ENCODE results near the gene TCF15.

TCF15 gene

DNA sequence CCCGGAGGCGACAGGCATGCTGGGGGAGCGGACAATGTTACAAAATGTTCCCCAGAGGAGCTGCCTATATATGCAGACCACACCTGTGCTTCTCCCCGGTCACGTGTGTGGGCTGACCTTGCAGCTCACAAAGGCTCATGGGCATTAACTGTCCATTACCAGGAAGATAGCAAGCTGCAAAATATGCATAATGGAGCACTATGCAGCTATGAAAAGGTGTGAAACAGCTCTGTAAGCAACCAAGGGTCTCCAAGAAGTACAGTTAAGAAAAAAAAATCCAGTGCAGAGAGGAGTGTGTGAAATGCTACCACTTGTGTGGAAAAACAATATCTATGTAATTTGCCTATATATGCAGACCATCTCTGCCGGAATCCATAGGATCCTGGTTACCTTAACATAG lies 9.4 kb downstream of the TCF15 start:
- TF ChIP-seq, protein P1, sequence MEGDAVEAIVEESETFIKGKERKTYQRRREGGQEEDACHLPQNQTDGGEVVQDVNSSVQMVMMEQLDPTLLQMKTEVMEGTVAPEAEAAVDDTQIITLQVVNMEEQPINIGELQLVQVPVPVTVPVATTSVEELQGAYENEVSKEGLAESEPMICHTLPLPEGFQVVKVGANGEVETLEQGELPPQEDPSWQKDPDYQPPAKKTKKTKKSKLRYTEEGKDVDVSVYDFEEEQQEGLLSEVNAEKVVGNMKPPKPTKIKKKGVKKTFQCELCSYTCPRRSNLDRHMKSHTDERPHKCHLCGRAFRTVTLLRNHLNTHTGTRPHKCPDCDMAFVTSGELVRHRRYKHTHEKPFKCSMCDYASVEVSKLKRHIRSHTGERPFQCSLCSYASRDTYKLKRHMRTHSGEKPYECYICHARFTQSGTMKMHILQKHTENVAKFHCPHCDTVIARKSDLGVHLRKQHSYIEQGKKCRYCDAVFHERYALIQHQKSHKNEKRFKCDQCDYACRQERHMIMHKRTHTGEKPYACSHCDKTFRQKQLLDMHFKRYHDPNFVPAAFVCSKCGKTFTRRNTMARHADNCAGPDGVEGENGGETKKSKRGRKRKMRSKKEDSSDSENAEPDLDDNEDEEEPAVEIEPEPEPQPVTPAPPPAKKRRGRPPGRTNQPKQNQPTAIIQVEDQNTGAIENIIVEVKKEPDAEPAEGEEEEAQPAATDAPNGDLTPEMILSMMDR (IDR thresholded peaks at IDR 0.05; ENCODE audit: insufficient read depth, low read depth, low read length, missing control alignments), result no peak
- no peak overlapping the region for H3K4me3 ChIP-seq (ENCODE audit: low read length)
- DNase-seq (ENCODE audit: low read depth), result no peak

DNA sequence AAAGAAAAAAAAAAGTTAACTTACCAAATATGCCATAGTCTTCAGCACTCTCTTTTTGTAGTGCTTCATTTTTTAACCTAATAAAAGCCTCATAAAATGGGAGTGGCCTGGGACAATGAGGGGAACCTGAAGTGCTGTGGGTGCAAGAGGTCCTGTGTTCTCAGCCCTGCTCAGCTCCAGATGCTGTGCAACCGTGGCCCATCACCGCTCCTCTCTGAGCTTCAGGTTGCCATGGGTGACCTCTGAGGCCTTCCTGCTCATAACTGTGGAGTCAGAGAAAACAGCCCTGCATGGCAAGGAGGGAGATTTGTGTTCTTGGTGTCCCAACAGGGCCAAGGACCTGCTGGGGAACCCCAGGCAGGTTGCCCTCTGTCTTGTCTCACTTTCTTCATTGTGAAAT lies 10.0 kb downstream of the TCF15 start:
- TF ChIP-seq, protein P1 (IDR thresholded peaks at IDR 0.05; ENCODE audit: insufficient read depth, low read depth, low read length, missing control alignments), result no peak

DNA sequence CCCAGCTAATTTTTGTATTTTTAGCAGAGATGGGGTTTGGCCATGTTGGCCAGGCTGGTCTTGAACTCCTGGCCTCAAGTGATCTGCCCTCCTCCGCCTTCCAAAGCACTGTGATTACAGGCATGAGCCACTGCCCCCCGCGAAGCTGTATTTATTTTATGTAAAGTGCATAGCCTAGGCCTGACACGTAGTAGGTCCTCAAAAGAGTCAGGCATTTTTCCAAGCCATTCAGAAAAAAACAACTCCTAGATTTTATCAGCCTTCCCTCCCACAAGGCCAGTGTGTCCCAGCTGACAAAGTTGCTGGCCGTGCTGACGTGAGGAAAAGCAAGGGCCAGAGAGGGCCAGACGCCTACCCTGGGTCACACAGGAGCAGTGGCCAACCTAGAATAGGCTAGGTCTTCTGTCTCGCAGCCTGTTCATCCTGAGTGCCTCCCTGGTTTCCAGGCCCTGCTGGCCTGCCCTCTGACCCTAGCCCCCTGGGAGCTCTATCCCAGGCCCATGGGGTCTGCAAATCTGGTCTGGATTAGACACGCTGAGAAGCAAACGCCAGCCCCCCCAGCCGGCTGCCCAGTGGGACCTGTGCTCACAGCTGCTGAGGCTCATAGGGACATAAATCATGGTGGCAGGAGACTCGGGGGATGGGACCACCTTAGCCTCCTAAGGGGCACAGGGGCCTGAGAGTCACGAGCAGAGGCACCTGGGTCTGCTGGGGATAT lies 11.8 kb downstream of the TCF15 start:
- H3K4me3 ChIP-seq (ENCODE audit: low read length), result no peak overlapping the region
- no peak for DNase-seq (ENCODE audit: low read depth)
- TF ChIP-seq, protein P1 (IDR thresholded peaks at IDR 0.05; ENCODE audit: insufficient read depth, low read depth, low read length, missing control alignments), result no peak

More for the DNA sequence above, 10.0 kb downstream of the TCF15 start:
- no peak for DNase-seq (ENCODE audit: low read depth)
- H3K4me3 ChIP-seq (ENCODE audit: low read length), result no peak overlapping the region

DNA sequence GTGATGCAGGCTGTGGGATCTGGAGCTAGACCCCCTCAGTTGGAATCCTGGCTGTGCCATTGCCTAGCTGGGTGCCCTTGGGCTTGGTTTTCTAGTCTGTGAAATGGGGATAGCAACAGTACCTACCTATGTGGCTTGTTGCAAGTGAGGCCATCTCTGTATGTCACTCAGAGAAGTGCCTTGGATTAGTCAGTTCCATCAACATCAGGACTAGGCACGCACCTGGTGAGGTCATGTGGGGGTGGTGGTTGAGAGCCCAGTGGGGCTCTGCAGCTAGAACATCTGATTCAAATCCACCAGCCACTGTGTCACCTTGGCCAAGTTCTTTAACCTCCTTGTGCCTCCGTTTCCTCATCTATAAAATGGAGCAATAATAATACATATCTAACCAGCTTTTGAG lies 12.5 kb downstream of the TCF15 start:
- TF ChIP-seq, protein P1 (IDR thresholded peaks at IDR 0.05; ENCODE audit: insufficient read depth, low read depth, low read length, missing control alignments), result no peak
- DNase-seq (ENCODE audit: low read depth), result no peak

DNA sequence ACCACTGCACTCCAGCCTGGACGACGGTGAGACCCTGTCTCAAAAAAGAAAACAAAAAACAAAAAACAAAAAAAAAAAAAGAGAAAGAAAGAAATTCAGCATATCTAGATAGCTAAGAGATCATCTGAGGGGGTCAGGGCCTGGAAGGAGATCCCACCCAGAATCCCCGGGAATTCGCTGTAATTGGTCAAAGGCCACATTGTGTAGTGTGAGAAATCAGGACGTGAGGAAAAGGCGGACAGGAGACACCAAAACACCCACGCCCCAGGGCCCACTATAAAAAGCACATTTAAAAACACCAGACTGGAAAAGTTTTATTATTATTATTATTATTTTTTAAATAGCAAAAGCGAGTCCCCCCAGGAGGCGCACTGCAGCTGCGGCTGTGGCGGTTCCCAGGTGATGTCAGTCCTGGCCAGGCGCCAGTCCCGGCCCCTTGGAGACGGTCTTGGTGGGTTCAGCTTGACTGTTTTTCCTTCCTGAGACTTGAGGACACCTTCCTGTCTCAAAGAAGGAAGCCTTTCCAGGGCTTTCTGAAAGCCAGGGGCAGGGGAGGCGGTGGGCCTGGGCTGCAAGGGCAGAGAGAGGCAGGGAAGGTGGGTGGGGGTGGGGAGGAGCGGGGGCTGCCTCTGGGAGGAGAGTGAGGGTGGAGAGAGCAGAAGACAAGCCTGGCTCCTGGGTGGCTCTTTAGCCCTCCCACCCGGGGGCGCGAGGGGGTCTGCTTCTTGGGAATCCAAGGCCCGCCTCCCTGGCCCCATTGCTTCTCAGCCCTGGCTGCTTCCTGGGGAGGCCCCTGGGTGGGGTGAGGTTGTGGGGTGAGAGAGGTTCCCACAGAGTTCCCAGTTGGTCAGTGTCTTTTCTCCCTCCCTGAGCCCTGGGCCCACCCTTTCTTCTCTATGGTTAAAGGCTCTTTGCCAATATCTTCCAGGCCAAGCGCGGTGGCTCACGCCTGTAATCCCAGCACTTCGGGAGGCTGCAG lies 14.5 kb downstream of the TCF15 start:
- TF ChIP-seq, protein P1 (IDR thresholded peaks at IDR 0.05; ENCODE audit: insufficient read depth, low read depth, low read length, missing control alignments), result no peak
- H3K4me3 ChIP-seq (ENCODE audit: low read length), result no peak overlapping the region
- no peak for DNase-seq (ENCODE audit: low read depth)

More for the DNA sequence above, 12.5 kb downstream of the TCF15 start:
- no peak overlapping the region for H3K4me3 ChIP-seq (ENCODE audit: low read length)

DNA sequence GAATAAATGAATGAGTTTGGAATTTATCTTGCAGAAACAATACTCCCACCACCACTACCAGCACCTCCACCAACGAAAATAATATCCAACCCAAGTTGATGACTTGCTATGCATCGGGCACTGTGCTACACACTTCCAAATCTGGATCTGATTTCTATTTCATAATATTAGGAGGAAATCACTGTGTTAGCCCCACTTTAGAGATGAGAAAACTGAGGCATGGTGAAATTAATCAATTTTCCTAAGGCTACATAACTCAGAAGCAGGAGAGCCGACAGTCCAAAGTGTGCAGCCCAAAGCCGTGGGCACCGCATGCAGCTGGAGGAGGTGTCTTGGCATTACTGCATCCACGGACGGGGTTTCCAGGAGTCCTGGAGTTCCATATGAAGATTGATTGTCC lies 17.6 kb downstream of the TCF15 start:
- TF ChIP-seq, protein P1 (IDR thresholded peaks at IDR 0.05; ENCODE audit: insufficient read depth, low read depth, low read length, missing control alignments), result no peak
- no peak overlapping the region for H3K4me3 ChIP-seq (ENCODE audit: low read length)
- DNase-seq (ENCODE audit: low read depth), result no peak
